H9 (cell line): Measurements from ENCODE around the gene GSTT2. TPM values are rescaled to one million over a fixed set of nuclear protein-coding genes. Genes with fewer than 3 reads are reported as not detected.
"Not testable (repeated sequence)": the region's sequence is repeated elsewhere in the genome, so short reads cannot be mapped to it uniquely, and the experiment has no call there.

Experiments
- DNase-seq: peaks from one replicate; pipeline ENCODE4 v3.0.0-alpha.2; 2017
- H2AFZ ChIP-seq: one replicate; pipeline ENCODE4 v1.6.1; 2013; ENCODE audit warnings: mild to moderate bottlenecking, low read length, control low read depth, moderate library complexity
- H2AK5ac ChIP-seq: 2 replicates; pipeline ENCODE4 v1.6.1; 2013; ENCODE audit warnings: low read length, control low read depth, mixed read lengths; ENCODE audit not compliant: insufficient read length
- H2BK120ac ChIP-seq: one replicate; pipeline ENCODE4 v1.6.1; 2013; ENCODE audit warnings: low read depth, mild to moderate bottlenecking, low read length, control low read depth, inconsistent platforms; ENCODE audit not compliant: poor library complexity, severe bottlenecking
- H2BK12ac ChIP-seq: 2 replicates; pipeline ENCODE4 v1.6.1; 2013; ENCODE audit warnings: low read length, control low read depth, mixed read lengths, low read depth; ENCODE audit not compliant: insufficient read length
- H2BK15ac ChIP-seq: 2 replicates; pipeline ENCODE4 v1.6.1; 2013; ENCODE audit warnings: low read depth, low read length, control low read depth
- H2BK20ac ChIP-seq: one replicate; pipeline ENCODE4 v1.6.1; 2013; ENCODE audit warnings: low read depth, mild to moderate bottlenecking, low read length, control low read depth, inconsistent platforms; ENCODE audit not compliant: poor library complexity, severe bottlenecking
- H2BK5ac ChIP-seq: 2 replicates; pipeline ENCODE4 v1.6.1; 2013; ENCODE audit warnings: low read length, control low read depth, mixed read lengths; ENCODE audit not compliant: insufficient read length
- H3K14ac ChIP-seq: 2 replicates; pipeline ENCODE4 v1.6.1; 2013; ENCODE audit warnings: low read length, control low read depth; ENCODE audit not compliant: insufficient read depth
- H3K18ac ChIP-seq: 2 replicates; pipeline ENCODE4 v1.6.1; 2013; ENCODE audit warnings: low read depth, mild to moderate bottlenecking, mixed read lengths, low read length, control low read depth; ENCODE audit not compliant: insufficient read length
- H3K23ac ChIP-seq: 2 replicates; pipeline ENCODE4 v1.6.1; 2013; ENCODE audit warnings: low read length, control low read depth, mixed read lengths, low read depth; ENCODE audit not compliant: insufficient read length
- H3K23me2 ChIP-seq: 2 replicates; pipeline ENCODE4 v1.6.1; 2013; ENCODE audit warnings: low read depth, mild to moderate bottlenecking, mixed read lengths, low read length, control low read depth; ENCODE audit not compliant: insufficient read length, poor library complexity, severe bottlenecking
- H3K27ac ChIP-seq: 2 replicates; pipeline ENCODE4 v1.5.1; 2013; ENCODE audit warnings: low read length, control low read depth, mixed read lengths, low read depth; ENCODE audit not compliant: insufficient read length
- H3K27me3 ChIP-seq: 2 replicates; pipeline ENCODE4 v1.6.1; 2013; ENCODE audit warnings: low read length, control low read depth, inconsistent platforms; ENCODE audit not compliant: insufficient read depth
- H3K4ac ChIP-seq: 2 replicates; pipeline ENCODE4 v1.6.1; 2013; ENCODE audit warnings: low read depth, mild to moderate bottlenecking, control low read depth, inconsistent platforms, low read length, moderate library complexity
- H3K4me1 ChIP-seq: 2 replicates; pipeline ENCODE4 v1.6.1; 2013; ENCODE audit warnings: low read length, control low read depth, inconsistent platforms; ENCODE audit not compliant: insufficient read depth
- H3K4me2 ChIP-seq: 2 replicates; pipeline ENCODE4 v1.6.1; 2013; ENCODE audit warnings: low read length, control low read depth, mixed read lengths; ENCODE audit not compliant: insufficient read length, insufficient read depth
- H3K56ac ChIP-seq: 2 replicates; pipeline ENCODE4 v1.6.1; 2013; ENCODE audit warnings: low read depth, mild to moderate bottlenecking, mixed read lengths, low read length, control low read depth; ENCODE audit not compliant: insufficient read length
- H3K79me1 ChIP-seq: 2 replicates; pipeline ENCODE4 v1.6.1; 2013; ENCODE audit warnings: low read depth, mild to moderate bottlenecking, moderate library complexity, low read length, control low read depth, inconsistent platforms; ENCODE audit not compliant: insufficient read depth, poor library complexity, severe bottlenecking
- H3K79me2 ChIP-seq: 2 replicates; pipeline ENCODE4 v1.6.1; 2013; ENCODE audit warnings: low read length, control low read depth, inconsistent platforms; ENCODE audit not compliant: insufficient read depth
- H3K9ac ChIP-seq: 2 replicates; pipeline ENCODE4 v1.6.1; 2013; ENCODE audit warnings: low read length, control low read depth, mixed read lengths; ENCODE audit not compliant: insufficient read length; ENCODE audit errors: extremely low read depth
- H3K9me3 ChIP-seq: one replicate; pipeline ENCODE4 v1.6.1; 2013; ENCODE audit warnings: low read depth, low read length, inconsistent platforms; ENCODE audit not compliant: control insufficient read depth
- H3T11ph ChIP-seq: one replicate; pipeline ENCODE4 v1.6.1; 2013; ENCODE audit warnings: mild to moderate bottlenecking, low read length, control low read depth, inconsistent platforms
- H4K20me1 ChIP-seq: one replicate; pipeline ENCODE4 v1.6.1; 2013; ENCODE audit not compliant: control insufficient read depth, insufficient read length, insufficient read depth
- H4K5ac ChIP-seq: 2 replicates; pipeline ENCODE4 v1.6.1; 2013; ENCODE audit warnings: low read depth, mild to moderate bottlenecking, mixed read lengths, low read length, control low read depth; ENCODE audit not compliant: insufficient read length
- H4K8ac ChIP-seq: replicated peaks from 2 replicates; pipeline ENCODE4 v1.6.1; 2013; ENCODE audit warnings: low read length, control low read depth, mixed read lengths, low read depth; ENCODE audit not compliant: insufficient read length
- H4K91ac ChIP-seq: 2 replicates; pipeline ENCODE4 v1.6.1; 2013; ENCODE audit warnings: low read depth, mild to moderate bottlenecking, moderate library complexity, mixed read lengths, low read length, control low read depth; ENCODE audit not compliant: insufficient read length
- H3K27ac Mint-ChIP-seq, 3 experiments: 2 replicates in 2 of 3; 3 replicates in 1 of 3; pipeline ENCODE4 v1.8.0; 2020 to 2021; ENCODE audit warnings: mixed read lengths in 3 of 3, mild to moderate bottlenecking in 1 of 3, moderate library complexity in 1 of 3
- H3K27me3 Mint-ChIP-seq: 2 replicates; pipeline ENCODE4 v1.8.0; 2021; ENCODE audit warnings: low read depth, mild to moderate bottlenecking, moderate library complexity, mixed read lengths
- H3K36me3 Mint-ChIP-seq, 3 experiments: 2 replicates in 2 of 3; 3 replicates in 1 of 3; pipeline ENCODE4 v1.8.0; 2020 to 2021; ENCODE audit warnings: low read depth in 3 of 3, mixed read lengths in 3 of 3; ENCODE audit not compliant: insufficient read depth in 1 of 3
- H3K4me1 Mint-ChIP-seq, 2 experiments: 2 replicates each; pipeline ENCODE4 v1.8.0; 2020; ENCODE audit warnings: mixed read lengths in 2 of 2
- H3K4me3 Mint-ChIP-seq, 2 experiments: 2 replicates in 1 of 2; 3 replicates in 1 of 2; pipeline ENCODE4 v1.8.0; 2020 to 2021; ENCODE audit warnings: mild to moderate bottlenecking in 2 of 2, mixed read lengths in 2 of 2, moderate library complexity in 1 of 2
- H3K9me3 Mint-ChIP-seq, 2 experiments: 2 replicates in 1 of 2; 3 replicates in 1 of 2; pipeline ENCODE4 v1.8.0; 2020; ENCODE audit warnings: mild to moderate bottlenecking in 2 of 2, mixed read lengths in 2 of 2, moderate library complexity in 1 of 2
- WGBS: extraction: QIAGEN DNeasy Blood & Tissue Kit; methylation state at CpG from one replicate; pipeline ENCODE4 v1.1.7; 2013; ENCODE audit warnings: missing lambda C conversion rate, low lambda C conversion rate, mixed read lengths; ENCODE audit not compliant: insufficient read length; ENCODE audit errors: extremely low coverage; 5-methylcytosine and 5-hydroxymethylcytosine counted together
- total RNA-seq: library from RNA; stranded (reverse); gene quantifications from 2 replicates; pipeline ENCODE4 v1.2.1, GENCODE V29; 2021

The GSTT2 gene
- total RNA-seq, 1 experiment from 2014 or later = 0.22 TPM

- DNase-seq, H2AK5ac ChIP-seq, H3K79me1 ChIP-seq, H3K79me2 ChIP-seq, H3K27me3 Mint-ChIP-seq, H3K4me3 Mint-ChIP-seq, H3K14ac ChIP-seq, H4K8ac ChIP-seq, H4K5ac ChIP-seq, H3K4ac ChIP-seq, H2AFZ ChIP-seq, H4K91ac ChIP-seq, H3K27ac Mint-ChIP-seq, H3K27me3 ChIP-seq, H4K20me1 ChIP-seq, H3K23me2 ChIP-seq, H3K36me3 Mint-ChIP-seq, H3K9ac ChIP-seq, H3K23ac ChIP-seq, H3K9me3 Mint-ChIP-seq, H2BK15ac ChIP-seq, H3K56ac ChIP-seq, H3K4me2 ChIP-seq, H3K4me1 Mint-ChIP-seq, H2BK5ac ChIP-seq, H3K9me3 ChIP-seq, H2BK12ac ChIP-seq, H2BK120ac ChIP-seq, H3K27ac ChIP-seq, H3T11ph ChIP-seq, H3K4me1 ChIP-seq, H2BK20ac ChIP-seq, H3K18ac ChIP-seq: not testable (repeated sequence)
- WGBS = no CpG with 5 or more reads among the region's 2 CpGs
These were observed 13.1 kb downstream of the GSTT2 start for GRCh38 chr22:23993080-23993479.

- not testable (repeated sequence) for H3K18ac ChIP-seq, H3K23me2 ChIP-seq, H2BK15ac ChIP-seq, H2AFZ ChIP-seq, H4K20me1 ChIP-seq, H2BK12ac ChIP-seq, H2BK20ac ChIP-seq, H3K79me1 ChIP-seq, H3K36me3 Mint-ChIP-seq, H3K4me3 Mint-ChIP-seq, H3K9me3 ChIP-seq, H3K23ac ChIP-seq, H3K4me2 ChIP-seq, H2BK120ac ChIP-seq, H3K27me3 ChIP-seq, H3K9ac ChIP-seq, H3K27ac ChIP-seq, H3K4ac ChIP-seq, H3K4me1 Mint-ChIP-seq, H2AK5ac ChIP-seq, H4K91ac ChIP-seq, H3K27me3 Mint-ChIP-seq, H4K8ac ChIP-seq, H3K27ac Mint-ChIP-seq, H3K9me3 Mint-ChIP-seq, H2BK5ac ChIP-seq, H3T11ph ChIP-seq, H3K4me1 ChIP-seq, H3K79me2 ChIP-seq, H4K5ac ChIP-seq, H3K14ac ChIP-seq, DNase-seq, H3K56ac ChIP-seq
- WGBS = no CpG with 5 or more reads among the region's 4 CpGs
These were observed 13.7 kb downstream of the GSTT2 start for GRCh38 chr22:23993581-23994177.
